ENCODE results near the gene CHST11.

The CHST11 gene

GRCh38 chr12:104756901-104757300 is 300.2 kb downstream of the CHST11 start:
- H3K9me3 ChIP-seq (ENCODE audit: control insufficient read depth in 2 of 2, low read length in 2 of 2), result no peaks in the 10 kb centered on the region
- peaks cover 7 to 8% of the 10 kb centered on the region in 2 donors for H3K36me3 ChIP-seq (ENCODE audit: control insufficient read depth in 2 of 2, insufficient read depth in 2 of 2, low read length in 2 of 2)
- no peaks in the 10 kb centered on the region for H3K4me1 ChIP-seq (ENCODE audit: control insufficient read depth, insufficient read depth, low read length)
- H3K27me3 ChIP-seq (ENCODE audit: control insufficient read depth in 1 of 2, insufficient read depth in 2 of 2, low read length in 2 of 2), result no peaks in the 10 kb centered on the region
- H3K27ac ChIP-seq (ENCODE audit: low read length), result no peak overlapping the region
- H3K9ac ChIP-seq (ENCODE audit: low read length in 2 of 2), result no peak overlapping the region
- no peak overlapping the region for H3K4me3 ChIP-seq (ENCODE audit: low read length in 2 of 2)

GRCh38 chr12:104758771-104759170 is 302.0 kb downstream of the CHST11 start:
- peaks cover 7 to 8% of the 10 kb centered on the region in 2 donors for H3K36me3 ChIP-seq (ENCODE audit: control insufficient read depth in 2 of 2, insufficient read depth in 2 of 2, low read length in 2 of 2)
- H3K4me1 ChIP-seq (ENCODE audit: control insufficient read depth, insufficient read depth, low read length), result no peaks in the 10 kb centered on the region
- no peak overlapping the region for H3K9ac ChIP-seq (ENCODE audit: low read length in 2 of 2)
- no peak overlapping the region for H3K4me3 ChIP-seq (ENCODE audit: low read length in 2 of 2)
- H3K27me3 ChIP-seq (ENCODE audit: control insufficient read depth in 1 of 2, insufficient read depth in 2 of 2, low read length in 2 of 2), result no peaks in the 10 kb centered on the region
- no peaks in the 10 kb centered on the region for H3K9me3 ChIP-seq (ENCODE audit: control insufficient read depth in 2 of 2, low read length in 2 of 2)
- no peak overlapping the region for H3K27ac ChIP-seq (ENCODE audit: low read length)

GRCh38 chr12:104761091-104761490 is 304.3 kb downstream of the CHST11 start:
- Histone ChIP-seq H3K4me1 (ENCODE audit: control insufficient read depth, insufficient read depth, low read length) (no peaks in the 10 kb centered on the region), H3K4me3 (ENCODE audit: low read length in 2 of 2) (no peak overlapping the region), H3K27ac (ENCODE audit: low read length) (no peak overlapping the region), H3K36me3 (ENCODE audit: control insufficient read depth in 2 of 2, insufficient read depth in 2 of 2, low read length in 2 of 2) (peaks cover 7 to 8% of the 10 kb centered on the region in 2 donors), H3K9ac (ENCODE audit: low read length in 2 of 2) (no peak overlapping the region), H3K27me3 (ENCODE audit: control insufficient read depth in 1 of 2, insufficient read depth in 2 of 2, low read length in 2 of 2) (no peaks in the 10 kb centered on the region), H3K9me3 (ENCODE audit: control insufficient read depth in 2 of 2, low read length in 2 of 2) (no peaks in the 10 kb centered on the region)

GRCh38 chr12:104761611-104762010 is 304.9 kb downstream of the CHST11 start:
- H3K27me3 ChIP-seq (ENCODE audit: control insufficient read depth in 1 of 2, insufficient read depth in 2 of 2, low read length in 2 of 2), result no peaks in the 10 kb centered on the region
- H3K27ac ChIP-seq (ENCODE audit: low read length), result no peak overlapping the region
- H3K36me3 ChIP-seq (ENCODE audit: control insufficient read depth in 2 of 2, insufficient read depth in 2 of 2, low read length in 2 of 2), result peaks cover 7 to 8% of the 10 kb centered on the region in 2 donors
- H3K4me3 ChIP-seq (ENCODE audit: low read length in 2 of 2), result no peak overlapping the region
- H3K9ac ChIP-seq (ENCODE audit: low read length in 2 of 2), result no peak overlapping the region
- H3K4me1 ChIP-seq (ENCODE audit: control insufficient read depth, insufficient read depth, low read length), result no peaks in the 10 kb centered on the region
- H3K9me3 ChIP-seq (ENCODE audit: control insufficient read depth in 2 of 2, low read length in 2 of 2), result no peaks in the 10 kb centered on the region

GRCh38 chr12:104763168-104763805 is 306.5 kb downstream of the CHST11 start:
- Histone ChIP-seq H3K9me3 (ENCODE audit: control insufficient read depth in 2 of 2, low read length in 2 of 2) (no peaks in the 10 kb centered on the region), H3K27me3 (ENCODE audit: control insufficient read depth in 1 of 2, insufficient read depth in 2 of 2, low read length in 2 of 2) (no peaks in the 10 kb centered on the region), H3K27ac (ENCODE audit: low read length) (no peak overlapping the region)

GRCh38 chr12:104764225-104765091 is 307.7 kb downstream of the CHST11 start:
- no peaks in the 10 kb centered on the region for H3K36me3 ChIP-seq (ENCODE audit: control insufficient read depth in 2 of 2, insufficient read depth in 2 of 2, low read length in 2 of 2)
- H3K27ac ChIP-seq (ENCODE audit: low read length), result no peak overlapping the region
- H3K27me3 ChIP-seq (ENCODE audit: control insufficient read depth in 1 of 2, insufficient read depth in 2 of 2, low read length in 2 of 2), result no peaks in the 10 kb centered on the region
- H3K4me3 ChIP-seq (ENCODE audit: low read length in 2 of 2), result no peak overlapping the region
- H3K9me3 ChIP-seq (ENCODE audit: control insufficient read depth in 2 of 2, low read length in 2 of 2), result no peaks in the 10 kb centered on the region
- no peaks in the 10 kb centered on the region for H3K4me1 ChIP-seq (ENCODE audit: control insufficient read depth, insufficient read depth, low read length)
- H3K9ac ChIP-seq (ENCODE audit: low read length in 2 of 2), result no peak overlapping the region

More at GRCh38 chr12:104763168-104763805, 306.5 kb downstream of the CHST11 start:
- H3K4me3 ChIP-seq (ENCODE audit: low read length in 2 of 2), result no peak overlapping the region
- H3K36me3 ChIP-seq (ENCODE audit: control insufficient read depth in 2 of 2, insufficient read depth in 2 of 2, low read length in 2 of 2), result no peaks in the 10 kb centered on the region
- no peak overlapping the region for H3K9ac ChIP-seq (ENCODE audit: low read length in 2 of 2)
- H3K4me1 ChIP-seq (ENCODE audit: control insufficient read depth, insufficient read depth, low read length), result no peaks in the 10 kb centered on the region

GRCh38 chr12:104767261-104767660 is 310.5 kb downstream of the CHST11 start:
- Histone ChIP-seq H3K27me3 (ENCODE audit: control insufficient read depth in 1 of 2, insufficient read depth in 2 of 2, low read length in 2 of 2) (no peaks in the 10 kb centered on the region), H3K4me1 (ENCODE audit: control insufficient read depth, insufficient read depth, low read length) (no peaks in the 10 kb centered on the region), H3K27ac (ENCODE audit: low read length) (no peak overlapping the region), H3K9me3 (ENCODE audit: control insufficient read depth in 2 of 2, low read length in 2 of 2) (no peaks in the 10 kb centered on the region), H3K4me3 (ENCODE audit: low read length in 2 of 2) (no peak overlapping the region), H3K36me3 (ENCODE audit: control insufficient read depth in 2 of 2, insufficient read depth in 2 of 2, low read length in 2 of 2) (no peaks in the 10 kb centered on the region), H3K9ac (ENCODE audit: low read length in 2 of 2) (no peak overlapping the region)

- Histone ChIP-seq H3K4me3 (ENCODE audit: low read length in 2 of 2) (no peak overlapping the region), H3K4me1 (ENCODE audit: control insufficient read depth, insufficient read depth, low read length) (no peaks in the 10 kb centered on the region), H3K27ac (ENCODE audit: low read length) (no peak overlapping the region), H3K27me3 (ENCODE audit: control insufficient read depth in 1 of 2, insufficient read depth in 2 of 2, low read length in 2 of 2) (no peaks in the 10 kb centered on the region), H3K9me3 (ENCODE audit: control insufficient read depth in 2 of 2, low read length in 2 of 2) (no peaks in the 10 kb centered on the region), H3K36me3 (ENCODE audit: control insufficient read depth in 2 of 2, insufficient read depth in 2 of 2, low read length in 2 of 2) (no peaks in the 10 kb centered on the region), H3K9ac (ENCODE audit: low read length in 2 of 2) (no peak overlapping the region)
These were observed 311.3 kb downstream of the CHST11 start for GRCh38 chr12:104768033-104768432.

GRCh38 chr12:104769144-104769561 is 312.4 kb downstream of the CHST11 start:
- Histone ChIP-seq H3K9ac (ENCODE audit: low read length in 2 of 2) (no peak overlapping the region), H3K4me1 (ENCODE audit: control insufficient read depth, insufficient read depth, low read length) (no peaks in the 10 kb centered on the region)

GRCh38 chr12:104772336-104772735 is 315.6 kb downstream of the CHST11 start:
- H3K9me3 ChIP-seq (ENCODE audit: control insufficient read depth in 2 of 2, low read length in 2 of 2), result no peaks in the 10 kb centered on the region
- H3K9ac ChIP-seq (ENCODE audit: low read length in 2 of 2), result no peak overlapping the region
- H3K4me1 ChIP-seq (ENCODE audit: control insufficient read depth, insufficient read depth, low read length), result no peaks in the 10 kb centered on the region
- no peak overlapping the region for H3K27ac ChIP-seq (ENCODE audit: low read length)
- H3K36me3 ChIP-seq (ENCODE audit: control insufficient read depth in 2 of 2, insufficient read depth in 2 of 2, low read length in 2 of 2), result no peaks in the 10 kb centered on the region
- no peaks in the 10 kb centered on the region for H3K27me3 ChIP-seq (ENCODE audit: control insufficient read depth in 1 of 2, insufficient read depth in 2 of 2, low read length in 2 of 2)
- no peak overlapping the region for H3K4me3 ChIP-seq (ENCODE audit: low read length in 2 of 2)

More at GRCh38 chr12:104769144-104769561, 312.4 kb downstream of the CHST11 start:
- Histone ChIP-seq H3K27me3 (ENCODE audit: control insufficient read depth in 1 of 2, insufficient read depth in 2 of 2, low read length in 2 of 2) (no peaks in the 10 kb centered on the region), H3K27ac (ENCODE audit: low read length) (no peak overlapping the region), H3K36me3 (ENCODE audit: control insufficient read depth in 2 of 2, insufficient read depth in 2 of 2, low read length in 2 of 2) (no peaks in the 10 kb centered on the region), H3K9me3 (ENCODE audit: control insufficient read depth in 2 of 2, low read length in 2 of 2) (no peaks in the 10 kb centered on the region), H3K4me3 (ENCODE audit: low read length in 2 of 2) (no peak overlapping the region)

Data from stomach smooth muscle (tissue), 2 donors.